Uterus (tissue), 2 donors: ENCODE results near the gene GSE1.

ENCODE experiments used
- POLR2A ChIP-seq, 2 donors: fragments of 450-650 bp; IDR thresholded peaks; one replicate each; pipeline ENCODE4 v1.6.1; 2016; ENCODE audit warnings: antibody characterized with exemption in 2 of 2, mild to moderate bottlenecking in 1 of 2, moderate library complexity in 1 of 2
- TF ChIP-seq, protein P1 (sequence below), 4 experiments: fragments of 200-600 bp in 2 of 4; fragments of 450-650 bp in 2 of 4; sonication (generic) in 2 of 4; IDR thresholded peaks; one replicate each; pipeline ENCODE4 v1.5.1; 2016 to 2019; ENCODE audit warnings: antibody characterized with exemption in 4 of 4, mild to moderate bottlenecking in 2 of 4, moderate library complexity in 1 of 4

DNA sequence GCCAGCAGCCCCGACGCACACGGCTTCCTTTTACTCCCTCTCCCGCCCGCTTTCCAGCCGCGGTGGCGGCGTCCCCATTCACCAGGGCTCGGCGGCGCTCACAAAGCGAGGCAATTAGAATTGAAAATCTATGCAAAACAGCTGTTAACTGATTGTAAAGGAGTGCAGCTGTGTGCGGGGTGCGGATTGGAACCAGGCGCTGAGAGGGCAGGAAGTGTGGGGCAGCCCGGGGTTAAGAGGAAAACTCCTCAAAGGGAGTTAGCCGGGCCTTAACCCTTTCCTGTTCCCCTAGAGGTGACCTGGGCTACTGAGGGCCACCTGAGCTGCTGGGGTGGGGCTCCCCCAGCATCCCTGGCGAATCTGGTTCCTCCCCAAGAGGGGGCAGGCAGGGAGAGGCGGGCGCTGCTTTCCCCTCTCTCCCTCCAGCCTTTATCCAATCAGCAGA lies 5.8 kb upstream of the GSE1 start:
- TF ChIP-seq, protein P1, sequence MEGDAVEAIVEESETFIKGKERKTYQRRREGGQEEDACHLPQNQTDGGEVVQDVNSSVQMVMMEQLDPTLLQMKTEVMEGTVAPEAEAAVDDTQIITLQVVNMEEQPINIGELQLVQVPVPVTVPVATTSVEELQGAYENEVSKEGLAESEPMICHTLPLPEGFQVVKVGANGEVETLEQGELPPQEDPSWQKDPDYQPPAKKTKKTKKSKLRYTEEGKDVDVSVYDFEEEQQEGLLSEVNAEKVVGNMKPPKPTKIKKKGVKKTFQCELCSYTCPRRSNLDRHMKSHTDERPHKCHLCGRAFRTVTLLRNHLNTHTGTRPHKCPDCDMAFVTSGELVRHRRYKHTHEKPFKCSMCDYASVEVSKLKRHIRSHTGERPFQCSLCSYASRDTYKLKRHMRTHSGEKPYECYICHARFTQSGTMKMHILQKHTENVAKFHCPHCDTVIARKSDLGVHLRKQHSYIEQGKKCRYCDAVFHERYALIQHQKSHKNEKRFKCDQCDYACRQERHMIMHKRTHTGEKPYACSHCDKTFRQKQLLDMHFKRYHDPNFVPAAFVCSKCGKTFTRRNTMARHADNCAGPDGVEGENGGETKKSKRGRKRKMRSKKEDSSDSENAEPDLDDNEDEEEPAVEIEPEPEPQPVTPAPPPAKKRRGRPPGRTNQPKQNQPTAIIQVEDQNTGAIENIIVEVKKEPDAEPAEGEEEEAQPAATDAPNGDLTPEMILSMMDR (IDR thresholded peaks at IDR 0.05), result no peak
- TF ChIP-seq POLR2A (IDR thresholded peaks at IDR 0.05), result no peak
